ENCODE measurements around the gene CSNK1G2. TPM values are rescaled to one million over a fixed set of nuclear protein-coding genes. Genes with fewer than 3 reads are reported as not detected.

Gene CSNK1G2
- total and polyA plus RNA-seq, 2 of the 13 experiments (the other 11 are each of a cell fraction or from before 2014, with no cell fraction given), result 53.8 to 72.5 TPM

DNA sequence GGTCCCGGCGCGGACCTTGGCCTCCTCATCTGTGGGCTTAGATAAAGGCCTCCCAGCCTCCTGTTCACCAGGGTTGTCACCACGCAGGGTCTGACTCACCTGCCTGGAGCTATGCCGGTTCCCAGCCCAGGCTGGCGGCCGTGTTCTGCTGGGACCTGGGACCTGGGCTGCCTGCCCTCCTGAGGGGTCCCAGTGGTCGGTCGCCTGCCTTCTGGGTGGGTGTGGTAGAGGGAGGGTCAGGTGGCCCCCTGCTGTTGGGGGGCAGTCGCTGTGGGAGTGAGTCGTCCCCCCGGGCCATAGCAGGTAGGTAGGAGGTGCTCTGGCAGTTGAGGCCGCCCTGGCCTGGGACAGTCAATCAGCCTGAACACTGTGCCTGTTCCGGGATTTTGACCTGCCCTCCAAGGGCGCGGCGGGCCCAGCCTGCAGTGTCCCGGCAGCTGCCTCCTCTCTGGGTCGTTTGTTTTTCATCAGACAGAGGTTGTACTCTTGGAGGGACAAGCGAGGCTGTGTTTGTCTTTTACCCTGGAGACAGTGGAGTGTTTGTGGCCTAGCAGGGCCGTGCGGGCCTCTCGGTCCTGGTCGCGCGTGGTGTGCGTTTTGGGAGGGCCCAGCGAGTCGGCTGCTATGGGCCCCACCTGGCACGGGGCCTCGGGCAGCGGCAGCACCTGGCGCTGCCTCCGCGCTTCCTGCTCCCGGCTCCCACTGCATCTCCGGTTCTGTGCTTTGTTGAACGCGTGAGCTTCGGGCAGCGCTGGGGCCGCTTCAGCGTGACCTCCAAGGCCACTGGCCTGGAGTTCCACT lies 33.2 kb upstream of the CSNK1G2 start (continued):
- TF ChIP-seq ZNF75D (CRISPR knock-in tag; IDR thresholded peaks at IDR 0.05; ENCODE audit: borderline replicate concordance) (no peak), ZNF20 (CRISPR knock-in tag; IDR thresholded peaks at IDR 0.05) (no peak), GTF2F1 (IDR thresholded peaks at IDR 0.05; ENCODE audit: low read length) (no peak), NFKB2 (CRISPR knock-in tag; IDR thresholded peaks at IDR 0.05; ENCODE audit: borderline replicate concordance) (no peak; the same call in 1 of the 2 replicates), ZNF720 (CRISPR knock-in tag; IDR thresholded peaks at IDR 0.05) (no peak), ZNF333 (CRISPR knock-in tag; IDR thresholded peaks at IDR 0.05; ENCODE audit: borderline replicate concordance) (no peak), NPAS2 (CRISPR knock-in tag; IDR thresholded peaks at IDR 0.05; ENCODE audit: borderline replicate concordance) (no peak), ZNF264 (CRISPR knock-in tag; IDR thresholded peaks at IDR 0.05) (no peak), ZNF367 (CRISPR knock-in tag; IDR thresholded peaks at IDR 0.05; ENCODE audit: borderline replicate concordance) (no peak)
- TF ChIP-seq, protein P1, sequence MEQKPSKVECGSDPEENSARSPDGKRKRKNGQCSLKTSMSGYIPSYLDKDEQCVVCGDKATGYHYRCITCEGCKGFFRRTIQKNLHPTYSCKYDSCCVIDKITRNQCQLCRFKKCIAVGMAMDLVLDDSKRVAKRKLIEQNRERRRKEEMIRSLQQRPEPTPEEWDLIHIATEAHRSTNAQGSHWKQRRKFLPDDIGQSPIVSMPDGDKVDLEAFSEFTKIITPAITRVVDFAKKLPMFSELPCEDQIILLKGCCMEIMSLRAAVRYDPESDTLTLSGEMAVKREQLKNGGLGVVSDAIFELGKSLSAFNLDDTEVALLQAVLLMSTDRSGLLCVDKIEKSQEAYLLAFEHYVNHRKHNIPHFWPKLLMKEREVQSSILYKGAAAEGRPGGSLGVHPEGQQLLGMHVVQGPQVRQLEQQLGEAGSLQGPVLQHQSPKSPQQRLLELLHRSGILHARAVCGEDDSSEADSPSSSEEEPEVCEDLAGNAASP (CRISPR knock-in tag; IDR thresholded peaks at IDR 0.05; ENCODE audit: borderline replicate concordance), result 0 out of 2 replicates have a peak, but pooled peaks have one; percentile 8
- TF ChIP-seq, protein P2, sequence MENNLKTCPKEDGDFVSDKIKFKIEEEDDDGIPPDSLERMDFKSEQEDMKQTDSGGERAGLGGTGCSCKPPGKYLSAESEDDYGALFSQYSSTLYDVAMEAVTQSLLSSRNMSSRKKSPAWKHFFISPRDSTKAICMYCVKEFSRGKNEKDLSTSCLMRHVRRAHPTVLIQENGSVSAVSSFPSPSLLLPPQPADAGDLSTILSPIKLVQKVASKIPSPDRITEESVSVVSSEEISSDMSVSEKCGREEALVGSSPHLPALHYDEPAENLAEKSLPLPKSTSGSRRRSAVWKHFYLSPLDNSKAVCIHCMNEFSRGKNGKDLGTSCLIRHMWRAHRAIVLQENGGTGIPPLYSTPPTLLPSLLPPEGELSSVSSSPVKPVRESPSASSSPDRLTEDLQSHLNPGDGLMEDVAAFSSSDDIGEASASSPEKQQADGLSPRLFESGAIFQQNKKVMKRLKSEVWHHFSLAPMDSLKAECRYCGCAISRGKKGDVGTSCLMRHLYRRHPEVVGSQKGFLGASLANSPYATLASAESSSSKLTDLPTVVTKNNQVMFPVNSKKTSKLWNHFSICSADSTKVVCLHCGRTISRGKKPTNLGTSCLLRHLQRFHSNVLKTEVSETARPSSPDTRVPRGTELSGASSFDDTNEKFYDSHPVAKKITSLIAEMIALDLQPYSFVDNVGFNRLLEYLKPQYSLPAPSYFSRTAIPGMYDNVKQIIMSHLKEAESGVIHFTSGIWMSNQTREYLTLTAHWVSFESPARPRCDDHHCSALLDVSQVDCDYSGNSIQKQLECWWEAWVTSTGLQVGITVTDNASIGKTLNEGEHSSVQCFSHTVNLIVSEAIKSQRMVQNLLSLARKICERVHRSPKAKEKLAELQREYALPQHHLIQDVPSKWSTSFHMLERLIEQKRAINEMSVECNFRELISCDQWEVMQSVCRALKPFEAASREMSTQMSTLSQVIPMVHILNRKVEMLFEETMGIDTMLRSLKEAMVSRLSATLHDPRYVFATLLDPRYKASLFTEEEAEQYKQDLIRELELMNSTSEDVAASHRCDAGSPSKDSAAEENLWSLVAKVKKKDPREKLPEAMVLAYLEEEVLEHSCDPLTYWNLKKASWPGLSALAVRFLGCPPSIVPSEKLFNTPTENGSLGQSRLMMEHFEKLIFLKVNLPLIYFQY (CRISPR knock-in tag; IDR thresholded peaks at IDR 0.05; ENCODE audit: borderline replicate concordance), result 0 out of 2 replicates have a peak, but pooled peaks have one; percentile 42
- TF ChIP-seq, protein P3, sequence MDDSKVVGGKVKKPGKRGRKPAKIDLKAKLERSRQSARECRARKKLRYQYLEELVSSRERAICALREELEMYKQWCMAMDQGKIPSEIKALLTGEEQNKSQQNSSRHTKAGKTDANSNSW (CRISPR knock-in tag; IDR thresholded peaks at IDR 0.05; ENCODE audit: borderline replicate concordance), result no peak
- TF ChIP-seq, protein P4, sequence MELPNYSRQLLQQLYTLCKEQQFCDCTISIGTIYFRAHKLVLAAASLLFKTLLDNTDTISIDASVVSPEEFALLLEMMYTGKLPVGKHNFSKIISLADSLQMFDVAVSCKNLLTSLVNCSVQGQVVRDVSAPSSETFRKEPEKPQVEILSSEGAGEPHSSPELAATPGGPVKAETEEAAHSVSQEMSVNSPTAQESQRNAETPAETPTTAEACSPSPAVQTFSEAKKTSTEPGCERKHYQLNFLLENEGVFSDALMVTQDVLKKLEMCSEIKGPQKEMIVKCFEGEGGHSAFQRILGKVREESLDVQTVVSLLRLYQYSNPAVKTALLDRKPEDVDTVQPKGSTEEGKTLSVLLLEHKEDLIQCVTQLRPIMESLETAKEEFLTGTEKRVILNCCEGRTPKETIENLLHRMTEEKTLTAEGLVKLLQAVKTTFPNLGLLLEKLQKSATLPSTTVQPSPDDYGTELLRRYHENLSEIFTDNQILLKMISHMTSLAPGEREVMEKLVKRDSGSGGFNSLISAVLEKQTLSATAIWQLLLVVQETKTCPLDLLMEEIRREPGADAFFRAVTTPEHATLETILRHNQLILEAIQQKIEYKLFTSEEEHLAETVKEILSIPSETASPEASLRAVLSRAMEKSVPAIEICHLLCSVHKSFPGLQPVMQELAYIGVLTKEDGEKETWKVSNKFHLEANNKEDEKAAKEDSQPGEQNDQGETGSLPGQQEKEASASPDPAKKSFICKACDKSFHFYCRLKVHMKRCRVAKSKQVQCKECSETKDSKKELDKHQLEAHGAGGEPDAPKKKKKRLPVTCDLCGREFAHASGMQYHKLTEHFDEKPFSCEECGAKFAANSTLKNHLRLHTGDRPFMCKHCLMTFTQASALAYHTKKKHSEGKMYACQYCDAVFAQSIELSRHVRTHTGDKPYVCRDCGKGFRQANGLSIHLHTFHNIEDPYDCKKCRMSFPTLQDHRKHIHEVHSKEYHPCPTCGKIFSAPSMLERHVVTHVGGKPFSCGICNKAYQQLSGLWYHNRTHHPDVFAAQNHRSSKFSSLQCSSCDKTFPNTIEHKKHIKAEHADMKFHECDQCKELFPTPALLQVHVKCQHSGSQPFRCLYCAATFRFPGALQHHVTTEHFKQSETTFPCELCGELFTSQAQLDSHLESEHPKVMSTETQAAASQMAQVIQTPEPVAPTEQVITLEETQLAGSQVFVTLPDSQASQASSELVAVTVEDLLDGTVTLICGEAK (IDR thresholded peaks at IDR 0.05), result no peak
- TF ChIP-seq, protein P4 (CRISPR knock-in tag; IDR thresholded peaks at IDR 0.05), result 0 out of 2 replicates have a peak, but pooled peaks have one; percentile 26
